Measurements from ENCODE around the gene AGBL3. TPM values are rescaled to one million over a fixed set of nuclear protein-coding genes. Genes with fewer than 3 reads are reported as not detected.
A peak's percentile ranks its signal among the peaks of the same experiment; 100 is the strongest.

AGBL3 gene
- total and polyA plus RNA-seq, 9 of the 15 experiments (the other 6 are each of a cell fraction or from before 2014, with no cell fraction given): 0.54 to 2.9 (median 1.7) TPM

DNA sequence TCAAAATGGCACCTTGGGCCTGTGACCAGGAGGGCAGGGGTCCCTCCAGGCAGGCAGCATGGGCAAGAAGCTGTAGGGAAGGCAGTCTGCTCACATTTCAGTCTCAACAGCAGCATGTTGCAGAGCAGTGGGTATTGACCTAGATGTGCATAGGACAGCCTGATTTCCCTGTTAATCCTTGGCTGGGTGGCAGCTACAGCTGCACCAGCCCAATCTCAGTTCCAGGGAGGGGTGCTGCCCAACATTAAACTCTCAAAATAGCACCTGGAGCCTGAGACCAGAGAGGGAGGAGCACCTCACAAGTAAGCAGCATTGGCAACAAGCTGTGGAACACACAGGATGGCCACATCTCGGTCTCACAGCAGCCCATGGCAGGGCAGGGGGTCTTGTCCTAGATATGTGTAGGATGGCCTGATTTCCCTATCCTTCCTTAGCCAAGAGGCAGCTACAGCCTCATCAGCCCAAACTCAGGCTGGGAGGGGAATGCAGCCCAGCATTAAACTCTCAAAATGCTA is 171.9 kb downstream of the AGBL3 start:
- FAIRE-seq (no peak), ATAC-seq (no peak), DNase-seq (ENCODE audit: extremely low read depth in 1 of 4, low spot score in 3 of 4) (peak in 1 of 4 experiments; percentile 2)
- peaks cover 8 to 27% of the 10 kb centered on the region in 2 experiments for H3K4me1 ChIP-seq (replicated peaks in 1 of 2; ENCODE audit: control insufficient read depth in 2 of 2, insufficient read depth in 2 of 2, low read length in 2 of 2)
- no peak overlapping the region for H3K4me2 ChIP-seq (ENCODE audit: insufficient read depth, low read length)
- peaks cover 5% of the 10 kb centered on the region; the same call in 2 of the 3 replicates for H3K36me3 ChIP-seq (ENCODE audit: control insufficient read depth, insufficient read depth, low read length)
- H3K79me2 ChIP-seq (ENCODE audit: control insufficient read depth, insufficient read depth, low read length): no peaks in the 10 kb centered on the region
- H3K4me3 ChIP-seq: no peak overlapping the region
- in situ Hi-C loops (cut with MboI): no loop called here
- H2AFZ ChIP-seq (ENCODE audit: low read depth, low read length): no peak overlapping the region
- intact Hi-C loops (cut with micrococcal nuclease): no loop called here
- 100% methylated on average over 1 of the region's 1 CpG for WGBS (ENCODE audit: insufficient coverage, low coverage, missing lambda C conversion rate)
- no peaks in the 10 kb centered on the region for H4K20me1 ChIP-seq (replicated peaks; ENCODE audit: control insufficient read depth, insufficient read depth, low read length)
- H3K9me1 ChIP-seq (ENCODE audit: control insufficient read depth, insufficient read depth, low read length): no peaks in the 10 kb centered on the region
- TF ChIP-seq IRF2 (CRISPR knock-in tag; IDR thresholded peaks at IDR 0.05) (0 out of 2 replicates have a peak, but pooled peaks have one; percentile 39), POLR2B (IDR thresholded peaks at IDR 0.05; ENCODE audit: low read depth, partially characterized antibody) (no peak), PHF8 (IDR thresholded peaks at IDR 0.05; ENCODE audit: borderline replicate concordance, low read length) (peak; percentile 11; the same call in 1 of the 2 replicates)
- TF ChIP-seq, protein P1, sequence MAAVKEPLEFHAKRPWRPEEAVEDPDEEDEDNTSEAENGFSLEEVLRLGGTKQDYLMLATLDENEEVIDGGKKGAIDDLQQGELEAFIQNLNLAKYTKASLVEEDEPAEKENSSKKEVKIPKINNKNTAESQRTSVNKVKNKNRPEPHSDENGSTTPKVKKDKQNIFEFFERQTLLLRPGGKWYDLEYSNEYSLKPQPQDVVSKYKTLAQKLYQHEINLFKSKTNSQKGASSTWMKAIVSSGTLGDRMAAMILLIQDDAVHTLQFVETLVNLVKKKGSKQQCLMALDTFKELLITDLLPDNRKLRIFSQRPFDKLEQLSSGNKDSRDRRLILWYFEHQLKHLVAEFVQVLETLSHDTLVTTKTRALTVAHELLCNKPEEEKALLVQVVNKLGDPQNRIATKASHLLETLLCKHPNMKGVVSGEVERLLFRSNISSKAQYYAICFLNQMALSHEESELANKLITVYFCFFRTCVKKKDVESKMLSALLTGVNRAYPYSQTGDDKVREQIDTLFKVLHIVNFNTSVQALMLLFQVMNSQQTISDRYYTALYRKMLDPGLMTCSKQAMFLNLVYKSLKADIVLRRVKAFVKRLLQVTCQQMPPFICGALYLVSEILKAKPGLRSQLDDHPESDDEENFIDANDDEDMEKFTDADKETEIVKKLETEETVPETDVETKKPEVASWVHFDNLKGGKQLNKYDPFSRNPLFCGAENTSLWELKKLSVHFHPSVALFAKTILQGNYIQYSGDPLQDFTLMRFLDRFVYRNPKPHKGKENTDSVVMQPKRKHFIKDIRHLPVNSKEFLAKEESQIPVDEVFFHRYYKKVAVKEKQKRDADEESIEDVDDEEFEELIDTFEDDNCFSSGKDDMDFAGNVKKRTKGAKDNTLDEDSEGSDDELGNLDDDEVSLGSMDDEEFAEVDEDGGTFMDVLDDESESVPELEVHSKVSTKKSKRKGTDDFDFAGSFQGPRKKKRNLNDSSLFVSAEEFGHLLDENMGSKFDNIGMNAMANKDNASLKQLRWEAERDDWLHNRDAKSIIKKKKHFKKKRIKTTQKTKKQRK (IDR thresholded peaks at IDR 0.05; ENCODE audit: borderline replicate concordance, low read depth, low read length): no peak
- ChIA-PET POLR2A (interaction anchor here (0.7 to 1.8 kb wide), 3 partner anchors 10 to 211 kb away, joined by 3 to 9 read pairs (median 4); partner anchors contain the start of gene TMEM140), CTCF (ENCODE audit: low intra/inter-chr PET ratio) (no interaction called here)
- no peaks in the 10 kb centered on the region for H3K27me3 ChIP-seq (ENCODE audit: control insufficient read depth in 2 of 2, insufficient read depth in 2 of 2, low read length in 2 of 2)
- no TSS peak for BruUV-seq (replicated peaks)
- no peak overlapping the region for H3K27ac ChIP-seq (ENCODE audit: extremely low read depth, low read depth, low read length)
- H3K9me3 ChIP-seq (replicated peaks; ENCODE audit: control insufficient read depth, insufficient read depth, low read depth, low read length): peaks cover 42% of the 10 kb centered on the region
- H3K9ac ChIP-seq (ENCODE audit: insufficient read depth in 1 of 2, low read depth in 2 of 2, low read length in 2 of 2): no peak overlapping the region
